SKM-1 treated with dmso at 0.1 percent for 144 hours (cell line): ENCODE data around the gene GPT2.

Experiments
- DNase-seq: peaks from one replicate; lab custom pipeline; 2025; ENCODE audit not compliant: unreplicated experiment; lab: John Stamatoyannopoulos, UW

Gene GPT2

GRCh38 chr16:46961373-46962353 lies 77.5 kb downstream of the GPT2 start:
- DNase-seq: peak; percentile 73

GRCh38 chr16:46962629-46963028 lies 78.5 kb downstream of the GPT2 start:
- no peak for DNase-seq

GRCh38 chr16:46968063-46968435 lies 83.9 kb downstream of the GPT2 start:
- no peak for DNase-seq

GRCh38 chr16:46970089-46970488 lies 85.9 kb downstream of the GPT2 start:
- no peak for DNase-seq

- DNase-seq: no peak
Measured at GRCh38 chr16:46971271-46971670, 87.1 kb downstream of the GPT2 start.

GRCh38 chr16:46972429-46973206 lies 88.5 kb downstream of the GPT2 start:
- DNase-seq: no peak

GRCh38 chr16:46973207-46973995 lies 89.2 kb downstream of the GPT2 start, which contains the start of gene DNAJA2:
Gene DNAJA2, minus strand, starts transcription at chr16:46973674. Its CDS starts 102 bp downstream, at chr16:46973572.
- DNase-seq: peak; percentile 81

GRCh38 chr16:46973996-46974324 lies 89.8 kb downstream of the GPT2 start:
- DNase-seq: no peak

- no peak for DNase-seq
Measured at GRCh38 chr16:46974352-46974751, 90.2 kb downstream of the GPT2 start.

GRCh38 chr16:46975165-46975564 lies 91.0 kb downstream of the GPT2 start:
- DNase-seq: no peak

- DNase-seq: no peak
Measured at GRCh38 chr16:46975908-46976470, 91.8 kb downstream of the GPT2 start.

GRCh38 chr16:46976550-46976949 lies 92.4 kb downstream of the GPT2 start:
- no peak for DNase-seq
